ENCODE results near the gene MLKL.
"Not testable (repeated sequence)": the region's sequence is repeated elsewhere in the genome, so short reads cannot be mapped to it uniquely, and the experiment has no call there.

MLKL gene

DNA sequence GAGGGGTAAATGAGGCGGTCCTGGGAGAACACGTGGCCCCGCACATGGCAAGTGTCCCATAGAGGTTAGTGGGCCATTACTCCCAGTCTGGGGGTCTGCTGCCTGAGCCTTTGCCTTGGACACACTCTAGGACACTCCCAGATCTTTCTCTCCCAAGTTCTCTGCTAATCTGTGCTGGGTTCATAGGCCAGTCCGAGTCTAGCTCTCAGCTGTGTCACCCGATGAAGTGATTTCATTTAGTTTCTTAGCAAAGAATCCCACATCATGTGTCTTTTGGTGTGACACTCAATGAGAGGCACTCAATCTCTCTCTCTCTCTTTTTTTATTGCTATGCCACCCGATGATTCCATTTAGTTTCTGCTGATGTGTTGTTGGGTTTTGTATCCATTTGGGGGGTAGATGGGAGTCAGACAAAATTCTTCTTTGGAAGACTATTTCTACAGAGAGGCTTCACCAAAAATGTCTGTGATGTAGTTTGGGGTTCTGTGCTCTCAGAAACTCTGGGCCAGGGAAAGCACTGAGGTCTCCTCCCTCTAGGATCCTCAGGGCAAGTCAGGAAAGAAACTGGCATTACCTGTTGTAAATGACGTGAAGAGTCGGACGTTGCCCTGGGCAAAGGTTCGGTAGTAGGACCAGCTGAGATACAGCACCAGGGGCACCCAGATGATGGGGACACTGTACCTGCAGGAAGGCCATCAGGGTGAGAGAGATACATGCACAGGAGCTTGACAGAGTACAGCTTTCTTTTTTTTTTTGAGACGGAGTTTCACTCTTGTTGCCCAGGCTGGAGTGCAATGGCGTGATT, 25.2 kb upstream of the MLKL start:
- H3K4me1 Mint-ChIP-seq (ENCODE audit: low read depth in 2 of 2) = peaks cover 3 to 7% of the 10 kb centered on the region in 2 donors
- no peak for ATAC-seq (replicated peaks)

DNA sequence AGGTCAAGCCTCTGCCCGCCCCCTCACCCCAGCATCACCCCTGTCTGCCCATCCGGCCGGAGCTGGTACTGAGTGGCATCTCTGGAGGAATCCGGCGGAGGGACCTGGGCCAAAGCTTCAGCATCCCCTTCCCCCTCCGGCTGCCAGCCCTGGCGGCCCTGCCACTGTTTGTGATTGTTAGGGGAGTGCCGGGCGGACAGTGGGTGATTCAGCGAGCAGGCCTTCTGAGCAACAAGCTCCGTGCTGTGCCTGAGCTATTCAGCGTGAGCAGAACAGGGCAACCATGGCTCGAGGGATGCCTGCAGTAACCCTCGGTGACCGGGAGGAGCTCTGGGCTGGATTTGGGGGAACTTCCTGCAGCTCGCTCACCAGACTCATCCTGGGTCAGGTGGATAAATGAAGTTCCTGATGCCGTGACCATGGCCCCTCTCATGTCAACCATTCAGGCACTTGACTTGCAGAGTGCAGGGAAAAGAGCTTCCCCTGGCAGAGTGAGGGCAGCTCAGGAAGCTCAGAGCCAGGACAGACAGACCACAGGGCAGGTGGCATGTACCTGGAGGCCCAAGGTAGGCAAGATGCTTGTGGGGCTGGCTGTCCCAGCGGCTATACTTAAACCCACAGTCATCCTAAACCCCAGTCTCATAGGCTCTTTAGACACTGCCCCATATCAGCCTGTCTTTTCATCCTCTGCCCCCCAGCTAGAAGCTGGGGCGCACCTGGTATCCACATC, 24.3 kb upstream of the MLKL start:
- Mint-ChIP-seq H3K9me3 (peaks cover 3 to 15% of the 10 kb centered on the region in 2 donors), H3K4me1 (ENCODE audit: low read depth in 2 of 2) (peaks cover 0 to 2% of the 10 kb centered on the region in 2 donors), H3K4me3 (no peak overlapping the region), H3K27ac (no peak overlapping the region), H3K36me3 (ENCODE audit: insufficient read depth) (no peaks in the 10 kb centered on the region), H3K27me3 (peaks cover 35 to 62% of the 10 kb centered on the region in 2 donors)
- DNase-seq = no peak
- no peak for ATAC-seq (replicated peaks)

More for the DNA sequence above, 25.2 kb upstream of the MLKL start:
- Mint-ChIP-seq H3K27ac (no peak overlapping the region), H3K36me3 (ENCODE audit: insufficient read depth) (no peaks in the 10 kb centered on the region), H3K9me3 (peaks cover 3 to 15% of the 10 kb centered on the region in 2 donors), H3K4me3 (no peak overlapping the region), H3K27me3 (peaks cover 29 to 62% of the 10 kb centered on the region in 2 donors)
- DNase-seq = no peak

DNA sequence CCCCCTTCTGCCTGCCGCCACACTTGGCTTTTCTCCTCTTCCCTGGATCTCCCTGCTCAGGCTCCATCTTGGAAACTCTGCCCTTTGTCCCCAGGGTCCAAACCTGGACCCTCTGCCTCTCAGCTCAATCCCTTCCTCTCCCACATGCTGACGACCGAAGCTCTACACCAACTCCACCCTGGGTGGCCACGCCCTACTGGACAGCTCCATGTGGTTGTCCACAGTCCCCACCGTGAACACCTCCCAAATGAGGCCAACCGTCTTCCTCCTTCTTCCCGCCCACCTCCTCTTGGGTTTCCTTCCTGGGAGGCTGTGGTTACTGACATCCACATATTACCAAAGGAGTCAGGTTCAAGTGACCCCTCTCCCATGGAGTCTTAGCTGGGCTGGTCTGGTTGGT, 22.6 kb upstream of the MLKL start:
- Mint-ChIP-seq H3K27ac (no peak overlapping the region), H3K27me3 (peaks cover 35 to 62% of the 10 kb centered on the region in 2 donors), H3K36me3 (ENCODE audit: insufficient read depth) (no peaks in the 10 kb centered on the region), H3K4me1 (ENCODE audit: low read depth in 2 of 2) (no peaks in the 10 kb centered on the region), H3K9me3 (peaks cover 3 to 15% of the 10 kb centered on the region in 2 donors), H3K4me3 (no peak overlapping the region)
- ATAC-seq (replicated peaks) (no peak), DNase-seq (no peak)

DNA sequence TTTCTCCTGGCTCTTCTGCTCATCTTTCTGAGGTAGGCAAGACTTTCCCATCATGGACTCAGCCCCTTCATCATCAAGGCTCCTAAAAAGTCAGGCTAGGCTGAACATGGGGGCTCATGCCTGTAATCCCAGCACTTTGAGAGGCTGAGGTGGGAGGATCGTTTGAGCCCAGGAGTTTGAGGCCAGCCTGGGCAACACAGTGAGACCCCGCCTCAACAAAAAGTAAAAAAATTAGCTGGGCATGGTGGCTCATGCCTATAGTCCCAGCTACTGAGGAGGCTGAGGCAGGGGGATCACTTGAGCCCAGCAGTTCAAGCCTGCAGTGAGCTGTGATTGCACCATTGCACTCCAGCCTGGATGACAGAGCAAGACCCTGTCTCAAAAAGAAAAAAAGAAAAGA, 21.5 kb upstream of the MLKL start:
- DNase-seq; H3K4me1 Mint-ChIP-seq (ENCODE audit: low read depth in 2 of 2); ATAC-seq (replicated peaks); H3K4me3 Mint-ChIP-seq; H3K36me3 Mint-ChIP-seq (ENCODE audit: insufficient read depth): not testable (repeated sequence)
- Mint-ChIP-seq H3K27me3 (peaks cover 41 to 62% of the 10 kb centered on the region in 2 donors), H3K9me3 (peaks cover 3 to 10% of the 10 kb centered on the region in 2 donors), H3K27ac (peak overlapping the region in 1 of 2 donors; percentile 58)

DNA sequence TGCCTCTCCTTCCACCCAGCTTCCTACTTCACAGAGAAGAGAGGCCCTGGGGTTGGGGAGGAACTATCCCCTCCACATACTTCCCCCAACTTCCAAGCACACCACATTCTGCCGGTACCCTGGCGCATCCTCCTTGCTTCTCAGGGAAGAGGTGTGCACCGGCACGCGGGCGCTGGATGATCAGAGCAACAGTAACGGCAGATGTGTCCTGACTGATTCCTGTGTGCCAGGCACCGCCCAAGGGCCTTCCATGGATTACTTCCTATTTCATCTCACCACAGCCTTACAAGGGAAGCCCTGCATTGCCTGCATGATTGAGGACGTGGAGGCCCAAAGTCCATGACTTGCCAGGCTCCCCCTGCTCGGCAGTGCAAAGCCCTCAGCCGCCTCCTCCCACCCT, 21.1 kb upstream of the MLKL start:
- H3K36me3 Mint-ChIP-seq (ENCODE audit: insufficient read depth) = no peaks in the 10 kb centered on the region
- DNase-seq = no peak
- H3K27me3 Mint-ChIP-seq = peaks cover 41 to 58% of the 10 kb centered on the region in 2 donors
- no peak overlapping the region for H3K27ac Mint-ChIP-seq
- no peak for ATAC-seq (replicated peaks)
- H3K4me3 Mint-ChIP-seq = no peak overlapping the region
- peaks cover 0 to 8% of the 10 kb centered on the region in 2 donors for H3K4me1 Mint-ChIP-seq (ENCODE audit: low read depth in 2 of 2)
- peaks cover 3 to 6% of the 10 kb centered on the region in 2 donors for H3K9me3 Mint-ChIP-seq

DNA sequence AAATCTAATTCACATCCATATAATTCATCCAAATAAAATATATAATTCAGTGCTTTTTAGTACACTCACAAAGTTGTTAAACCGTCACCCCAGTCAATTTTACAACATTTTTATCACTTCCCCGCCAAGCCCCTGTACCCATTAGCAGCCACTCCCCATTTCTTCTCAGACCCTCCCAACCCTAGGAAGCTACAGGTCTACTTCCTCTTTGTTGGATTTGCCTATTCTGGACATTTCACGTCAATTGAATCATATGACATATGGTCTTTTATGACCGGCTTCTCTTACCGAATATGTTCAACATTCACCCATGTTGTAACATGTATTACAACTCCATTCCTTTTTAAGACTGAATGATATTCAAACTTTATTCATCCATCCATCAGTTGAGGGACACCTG, 19.9 kb upstream of the MLKL start:
- H3K36me3 Mint-ChIP-seq (ENCODE audit: insufficient read depth) = peaks cover 2% of the 10 kb centered on the region
- H3K27me3 Mint-ChIP-seq = peaks cover 41 to 46% of the 10 kb centered on the region in 2 donors
- DNase-seq = no peak
- no peaks in the 10 kb centered on the region for H3K9me3 Mint-ChIP-seq
- no peak overlapping the region for H3K4me3 Mint-ChIP-seq
- no peak overlapping the region for H3K27ac Mint-ChIP-seq
- H3K4me1 Mint-ChIP-seq (ENCODE audit: low read depth in 2 of 2) = peaks cover 0 to 8% of the 10 kb centered on the region in 2 donors
- no peak for ATAC-seq (replicated peaks)

DNA sequence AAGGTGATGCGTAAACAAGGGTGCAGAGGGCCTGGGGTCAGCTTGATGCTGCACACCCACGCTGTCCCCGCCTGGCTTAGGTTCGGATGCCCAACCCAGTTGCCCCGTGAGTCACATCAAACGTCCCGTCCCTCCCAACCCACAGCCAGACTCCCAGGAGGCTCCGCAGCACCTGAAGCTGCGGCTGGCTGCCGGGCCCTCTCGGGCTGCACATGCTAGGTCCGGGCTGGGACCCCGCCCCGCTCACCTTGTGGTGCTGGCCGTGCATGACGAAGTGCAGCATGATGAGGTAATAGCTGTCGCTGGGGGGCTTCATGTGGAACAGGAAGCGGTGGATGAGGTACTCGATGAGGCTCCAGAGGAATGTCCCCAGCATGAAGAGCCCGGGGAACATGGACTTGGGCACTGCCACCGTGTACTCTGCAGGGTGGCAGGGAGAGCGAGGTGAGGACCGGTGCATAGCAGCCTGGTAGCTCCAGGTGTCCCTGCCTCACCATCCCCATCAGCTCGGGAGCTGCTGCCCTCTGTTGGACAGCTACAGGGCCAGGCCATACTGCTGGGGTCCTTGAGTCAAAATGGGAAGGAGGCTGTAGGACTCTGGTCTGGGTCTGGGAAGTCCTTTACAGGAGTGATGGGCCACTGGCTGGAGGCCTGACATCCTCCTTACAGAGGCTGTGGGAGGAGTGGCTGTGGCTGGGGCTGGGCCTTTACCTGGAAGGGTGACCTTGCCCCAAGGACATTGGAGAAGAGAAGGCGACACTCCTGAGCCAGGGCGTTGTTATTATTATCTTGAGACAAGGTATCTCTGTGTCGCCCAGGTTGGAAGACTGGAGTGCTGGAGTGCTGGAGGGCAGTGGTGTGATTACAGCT, 18.3 kb upstream of the MLKL start:
- H3K27ac Mint-ChIP-seq = no peak overlapping the region
- H3K9me3 Mint-ChIP-seq = no peaks in the 10 kb centered on the region
- H3K36me3 Mint-ChIP-seq (ENCODE audit: insufficient read depth) = peaks cover 2% of the 10 kb centered on the region
- H3K27me3 Mint-ChIP-seq = peaks cover 30 to 32% of the 10 kb centered on the region in 2 donors
- H3K4me1 Mint-ChIP-seq (ENCODE audit: low read depth in 2 of 2) = peaks cover 0 to 8% of the 10 kb centered on the region in 2 donors
- ATAC-seq (replicated peaks) (no peak), DNase-seq (no peak)
- H3K4me3 Mint-ChIP-seq = no peak overlapping the region

DNA sequence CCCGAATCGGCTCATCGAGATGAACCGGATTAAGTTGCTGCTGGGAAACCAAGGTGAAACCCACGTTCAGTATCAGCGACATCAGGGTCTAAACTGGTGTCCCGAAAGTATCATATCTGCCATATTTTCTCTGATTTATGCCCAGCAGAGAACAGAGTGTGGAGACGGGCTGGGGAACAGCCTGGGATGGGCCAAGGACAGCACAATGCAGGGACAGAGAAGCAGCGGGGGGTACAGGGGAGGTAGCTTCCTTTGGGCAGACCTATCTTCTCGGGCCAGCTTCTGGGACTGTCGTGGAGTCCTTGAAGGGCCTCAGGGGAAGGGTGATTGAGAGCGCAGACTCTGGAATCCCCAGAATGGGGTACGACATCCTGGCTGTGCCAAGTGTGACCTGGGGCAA, 17.5 kb upstream of the MLKL start:
- H3K4me1 Mint-ChIP-seq (ENCODE audit: low read depth in 2 of 2) = peaks cover 0 to 8% of the 10 kb centered on the region in 2 donors
- H3K9me3 Mint-ChIP-seq = no peaks in the 10 kb centered on the region
- no peak overlapping the region for H3K27ac Mint-ChIP-seq
- DNase-seq = no peak
- ATAC-seq (replicated peaks) = no peak
- H3K4me3 Mint-ChIP-seq = no peak overlapping the region
- H3K27me3 Mint-ChIP-seq = peaks cover 22 to 24% of the 10 kb centered on the region in 2 donors
- peaks cover 2% of the 10 kb centered on the region for H3K36me3 Mint-ChIP-seq (ENCODE audit: insufficient read depth)

DNA sequence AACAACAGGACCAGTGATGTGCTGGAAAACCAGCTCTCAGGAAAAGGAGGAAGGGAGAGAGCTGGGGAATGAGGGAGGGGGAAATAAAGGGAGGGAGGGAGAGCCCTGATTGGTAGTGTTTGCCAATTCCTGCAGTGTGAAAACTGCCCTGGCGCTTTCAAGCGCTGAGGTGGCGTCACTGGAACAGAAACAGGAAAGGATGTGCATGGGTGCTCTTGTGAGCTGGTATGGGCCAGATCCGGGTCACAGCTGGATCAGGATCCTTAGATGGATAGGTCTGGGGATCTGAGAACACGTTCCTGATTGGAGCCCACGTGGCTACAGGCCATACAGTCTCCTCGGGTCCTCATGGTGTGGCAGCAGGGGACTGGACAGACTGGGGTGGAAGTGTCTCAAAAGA, 16.7 kb upstream of the MLKL start:
- Mint-ChIP-seq H3K36me3 (ENCODE audit: insufficient read depth) (peaks cover 2% of the 10 kb centered on the region), H3K4me3 (no peak overlapping the region), H3K4me1 (ENCODE audit: low read depth in 2 of 2) (peaks cover 0 to 8% of the 10 kb centered on the region in 2 donors), H3K9me3 (no peaks in the 10 kb centered on the region), H3K27ac (no peak overlapping the region), H3K27me3 (peaks cover 14 to 19% of the 10 kb centered on the region in 2 donors)
- ATAC-seq (replicated peaks) (no peak), DNase-seq (no peak)

DNA sequence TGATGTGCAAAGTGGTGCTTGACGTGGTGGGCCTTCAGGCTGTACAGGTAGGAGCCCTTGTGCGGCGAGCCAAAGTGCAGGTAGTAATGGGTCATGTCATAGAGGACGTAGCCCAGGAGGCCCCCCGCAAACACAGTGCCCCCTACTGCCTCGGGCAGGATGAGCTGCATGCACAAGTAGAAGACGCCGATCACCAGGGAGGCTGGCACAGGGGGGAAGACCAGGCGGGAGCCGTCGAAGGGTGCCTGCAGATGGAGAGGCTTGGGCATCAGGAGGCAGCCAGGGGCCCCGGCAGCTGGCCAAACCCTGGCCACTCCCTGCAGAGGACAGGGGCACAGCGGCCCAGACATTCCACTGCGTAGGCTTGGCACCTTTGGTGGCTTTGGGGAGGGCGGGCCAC, 15.7 kb upstream of the MLKL start:
- H3K4me3 Mint-ChIP-seq = no peak overlapping the region
- peaks cover 0 to 8% of the 10 kb centered on the region in 2 donors for H3K4me1 Mint-ChIP-seq (ENCODE audit: low read depth in 2 of 2)
- ATAC-seq (replicated peaks) = no peak
- no peak for DNase-seq
- peaks cover 2% of the 10 kb centered on the region for H3K36me3 Mint-ChIP-seq (ENCODE audit: insufficient read depth)
- peaks cover 4 to 14% of the 10 kb centered on the region in 2 donors for H3K27me3 Mint-ChIP-seq
- H3K27ac Mint-ChIP-seq = no peak overlapping the region
- no peaks in the 10 kb centered on the region for H3K9me3 Mint-ChIP-seq

DNA sequence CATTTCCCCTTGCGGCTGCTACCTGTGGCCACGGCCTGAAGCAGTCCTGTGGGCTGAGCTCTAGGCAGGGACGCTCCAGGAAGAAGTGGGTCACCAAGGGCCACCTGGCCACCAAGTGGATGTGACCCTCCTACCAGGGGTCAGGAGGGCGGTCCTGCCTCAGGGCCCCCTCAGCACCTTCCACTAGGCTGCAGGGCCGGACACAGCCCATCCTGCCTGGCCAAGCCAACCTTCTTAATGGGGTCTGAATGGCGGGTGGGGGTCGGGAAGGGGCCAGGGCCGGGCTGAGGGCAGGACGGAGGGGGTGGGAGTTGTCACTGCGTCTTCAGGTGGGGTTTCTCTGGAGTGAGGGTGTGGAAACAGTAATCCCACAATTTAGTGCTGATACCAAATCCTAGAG, 13.2 kb upstream of the MLKL start:
- no peak overlapping the region for H3K4me3 Mint-ChIP-seq
- H3K36me3 Mint-ChIP-seq (ENCODE audit: insufficient read depth) = peaks cover 2% of the 10 kb centered on the region
- no peak overlapping the region for H3K27ac Mint-ChIP-seq
- H3K27me3 Mint-ChIP-seq = peaks cover 0 to 6% of the 10 kb centered on the region in 2 donors
- no peaks in the 10 kb centered on the region for H3K9me3 Mint-ChIP-seq
- no peak for DNase-seq
- peaks cover 2 to 12% of the 10 kb centered on the region in 2 donors for H3K4me1 Mint-ChIP-seq (ENCODE audit: low read depth in 2 of 2)
- no peak for ATAC-seq (replicated peaks)

DNA sequence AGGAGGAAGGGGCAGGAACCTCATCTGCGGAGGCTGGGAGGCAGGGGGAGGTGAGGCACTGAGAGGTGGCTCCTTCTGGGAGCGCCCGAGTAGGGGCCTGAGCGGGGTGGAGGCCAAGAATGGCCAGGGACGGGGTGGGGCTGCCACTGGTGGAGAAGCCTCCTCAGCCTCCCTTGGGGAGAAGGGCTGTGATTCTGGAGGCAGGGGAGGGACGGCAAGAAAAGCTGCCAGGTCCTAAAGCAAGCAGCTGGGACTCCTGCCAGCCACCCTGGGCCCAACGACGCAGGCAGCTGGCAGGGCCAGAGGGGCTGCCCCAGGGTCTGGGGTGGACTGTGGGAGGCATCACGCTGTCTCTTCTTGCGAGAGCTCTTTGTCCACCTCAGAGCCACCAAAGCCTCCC, 12.7 kb upstream of the MLKL start:
- ATAC-seq (replicated peaks) (no peak), DNase-seq (no peak)
- Mint-ChIP-seq H3K36me3 (ENCODE audit: insufficient read depth) (peaks cover 2% of the 10 kb centered on the region), H3K27me3 (peaks cover 0 to 6% of the 10 kb centered on the region in 2 donors), H3K27ac (no peak overlapping the region), H3K4me1 (ENCODE audit: low read depth in 2 of 2) (peaks cover 2 to 12% of the 10 kb centered on the region in 2 donors), H3K9me3 (no peaks in the 10 kb centered on the region), H3K4me3 (no peak overlapping the region)

DNA sequence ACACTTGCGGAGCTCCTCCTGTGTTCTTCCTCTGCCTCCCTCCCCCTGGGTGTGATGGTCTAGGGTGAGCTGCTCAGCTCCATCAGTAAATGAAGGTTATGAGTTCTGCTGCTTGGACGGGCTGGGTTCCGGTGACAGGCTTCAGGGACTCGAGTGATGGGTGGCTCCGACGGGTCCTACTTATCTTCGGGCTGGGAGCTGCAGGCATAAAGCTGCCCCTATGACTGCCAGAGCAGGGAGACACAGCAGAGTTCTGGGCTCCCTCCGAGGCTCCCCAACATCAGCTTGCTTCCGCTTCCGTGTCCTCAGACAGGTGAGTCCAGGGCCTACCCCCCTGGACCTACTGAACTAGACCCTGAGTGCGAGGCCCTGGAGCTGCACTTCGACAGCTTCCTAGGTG, 11.3 kb upstream of the MLKL start:
- Mint-ChIP-seq H3K4me3 (no peak overlapping the region), H3K27me3 (no peaks in the 10 kb centered on the region), H3K9me3 (no peaks in the 10 kb centered on the region), H3K27ac (no peak overlapping the region), H3K4me1 (ENCODE audit: low read depth in 2 of 2) (peaks cover 2 to 5% of the 10 kb centered on the region in 2 donors), H3K36me3 (ENCODE audit: insufficient read depth) (peaks cover 2% of the 10 kb centered on the region)
- no peak for ATAC-seq (replicated peaks)
- no peak for DNase-seq

Data from effector memory CD8-positive, alpha-beta T cell (primary cell).